ENCODE results near the gene PI4KA. TPM values are rescaled to one million over a fixed set of nuclear protein-coding genes. Genes with fewer than 3 reads are reported as not detected.

Gene PI4KA
- total and polyA plus RNA-seq, 4 donors, result 19.4 to 47.5 (median 36.3) TPM

GRCh38 chr22:20844055-20845037 lies 14.3 kb downstream of the PI4KA start:
- peak; percentile 14 for DNase-seq (ENCODE audit: low spot score)
- Histone ChIP-seq H3K27ac (ENCODE audit: low read depth in 1 of 2, low read length in 2 of 2) (no peak overlapping the region), H3K36me3 (ENCODE audit: control insufficient read depth in 4 of 4, insufficient read depth in 3 of 4, low read depth in 1 of 4, low read length in 3 of 4) (no peaks in the 10 kb centered on the region), H3K27me3 (ENCODE audit: control insufficient read depth in 4 of 4, insufficient read depth in 4 of 4, low read length in 3 of 4) (no peaks in the 10 kb centered on the region), H3K4me1 (ENCODE audit: control insufficient read depth in 4 of 4, insufficient read depth in 4 of 4, low read length in 3 of 4) (peaks cover 2 to 9% (median 4%) of the 10 kb centered on the region in 4 donors), H3K9me3 (ENCODE audit: control insufficient read depth in 4 of 4, low read length in 3 of 4) (no peaks in the 10 kb centered on the region), H3K9ac (ENCODE audit: low read depth in 1 of 2, low read length in 2 of 2) (no peak overlapping the region), H3K4me3 (ENCODE audit: low read depth in 1 of 3, low read length in 3 of 3) (no peak overlapping the region)
- TF ChIP-seq EGR1 (IDR thresholded peaks at IDR 0.05; ENCODE audit: low read depth in 2 of 2) (no peak), YY1 (IDR thresholded peaks at IDR 0.05) (no peak), HNF4G (IDR thresholded peaks at IDR 0.05) (peak; percentile 44), HNF4A (conservative IDR thresholded peaks at IDR 0.05) (peak; percentile 45 to 76)
- WGBS, result 92% methylated on average over 5 of the region's 5 CpGs

- no peak overlapping the region for H3K9ac ChIP-seq (ENCODE audit: low read depth in 1 of 2, low read length in 2 of 2)
- no peak overlapping the region for H3K27ac ChIP-seq (ENCODE audit: low read depth in 1 of 2, low read length in 2 of 2)
- peak; percentile 2 for DNase-seq (ENCODE audit: low spot score)
- 29% methylated on average over 2 of the region's 2 CpGs for WGBS
- no peaks in the 10 kb centered on the region for H3K27me3 ChIP-seq (ENCODE audit: control insufficient read depth in 4 of 4, insufficient read depth in 4 of 4, low read length in 3 of 4)
- TF ChIP-seq HNF4A (conservative IDR thresholded peaks at IDR 0.05) (no peak), MAX (IDR thresholded peaks at IDR 0.05) (no peak), RAD21 (IDR thresholded peaks at IDR 0.05) (no peak), CTCF (IDR thresholded peaks at IDR 0.05; ENCODE audit: low read depth, low read length, missing input control) (no peak), GABPA (IDR thresholded peaks at IDR 0.05 in 1 of 2, conservative IDR thresholded peaks at IDR 0.05 in 1 of 2) (no peak), FOXA2 (IDR thresholded peaks at IDR 0.05) (no peak), FOXA1 (IDR thresholded peaks at IDR 0.05) (no peak)
- TF ChIP-seq, protein P1, sequence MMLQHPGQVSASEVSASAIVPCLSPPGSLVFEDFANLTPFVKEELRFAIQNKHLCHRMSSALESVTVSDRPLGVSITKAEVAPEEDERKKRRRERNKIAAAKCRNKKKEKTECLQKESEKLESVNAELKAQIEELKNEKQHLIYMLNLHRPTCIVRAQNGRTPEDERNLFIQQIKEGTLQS (IDR thresholded peaks at IDR 0.05), result no peak
- TF ChIP-seq, protein P2, sequence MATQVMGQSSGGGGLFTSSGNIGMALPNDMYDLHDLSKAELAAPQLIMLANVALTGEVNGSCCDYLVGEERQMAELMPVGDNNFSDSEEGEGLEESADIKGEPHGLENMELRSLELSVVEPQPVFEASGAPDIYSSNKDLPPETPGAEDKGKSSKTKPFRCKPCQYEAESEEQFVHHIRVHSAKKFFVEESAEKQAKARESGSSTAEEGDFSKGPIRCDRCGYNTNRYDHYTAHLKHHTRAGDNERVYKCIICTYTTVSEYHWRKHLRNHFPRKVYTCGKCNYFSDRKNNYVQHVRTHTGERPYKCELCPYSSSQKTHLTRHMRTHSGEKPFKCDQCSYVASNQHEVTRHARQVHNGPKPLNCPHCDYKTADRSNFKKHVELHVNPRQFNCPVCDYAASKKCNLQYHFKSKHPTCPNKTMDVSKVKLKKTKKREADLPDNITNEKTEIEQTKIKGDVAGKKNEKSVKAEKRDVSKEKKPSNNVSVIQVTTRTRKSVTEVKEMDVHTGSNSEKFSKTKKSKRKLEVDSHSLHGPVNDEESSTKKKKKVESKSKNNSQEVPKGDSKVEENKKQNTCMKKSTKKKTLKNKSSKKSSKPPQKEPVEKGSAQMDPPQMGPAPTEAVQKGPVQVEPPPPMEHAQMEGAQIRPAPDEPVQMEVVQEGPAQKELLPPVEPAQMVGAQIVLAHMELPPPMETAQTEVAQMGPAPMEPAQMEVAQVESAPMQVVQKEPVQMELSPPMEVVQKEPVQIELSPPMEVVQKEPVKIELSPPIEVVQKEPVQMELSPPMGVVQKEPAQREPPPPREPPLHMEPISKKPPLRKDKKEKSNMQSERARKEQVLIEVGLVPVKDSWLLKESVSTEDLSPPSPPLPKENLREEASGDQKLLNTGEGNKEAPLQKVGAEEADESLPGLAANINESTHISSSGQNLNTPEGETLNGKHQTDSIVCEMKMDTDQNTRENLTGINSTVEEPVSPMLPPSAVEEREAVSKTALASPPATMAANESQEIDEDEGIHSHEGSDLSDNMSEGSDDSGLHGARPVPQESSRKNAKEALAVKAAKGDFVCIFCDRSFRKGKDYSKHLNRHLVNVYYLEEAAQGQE (IDR thresholded peaks at IDR 0.05), result no peak
- H3K9me3 ChIP-seq (ENCODE audit: control insufficient read depth in 4 of 4, low read length in 3 of 4), result no peaks in the 10 kb centered on the region
- H3K4me3 ChIP-seq (ENCODE audit: low read depth in 1 of 3, low read length in 3 of 3), result no peak overlapping the region
- H3K4me1 ChIP-seq (ENCODE audit: control insufficient read depth in 4 of 4, insufficient read depth in 4 of 4, low read length in 3 of 4), result peaks cover 2 to 9% (median 4%) of the 10 kb centered on the region in 4 donors
- no peaks in the 10 kb centered on the region for H3K36me3 ChIP-seq (ENCODE audit: control insufficient read depth in 4 of 4, insufficient read depth in 3 of 4, low read depth in 1 of 4, low read length in 3 of 4)
These were observed 15.1 kb downstream of the PI4KA start for GRCh38 chr22:20843501-20843900.

Data from liver (tissue), 9 donors.